Measurements from ENCODE around the gene ENTPD3. TPM values are rescaled to one million over a fixed set of nuclear protein-coding genes. Genes with fewer than 3 reads are reported as not detected.

The ENTPD3 gene
- total RNA-seq, 3 donors from 2014 or later (not counting 1 experiment from before 2014, with no cell fraction given), result not detected

- Mint-ChIP-seq H3K9me3 (no peaks in the 10 kb centered on the region), H3K4me1 (no peaks in the 10 kb centered on the region), H3K4me3 (no peak overlapping the region), H3K36me3 (no peaks in the 10 kb centered on the region), H3K27ac (no peak overlapping the region), H3K27me3 (ENCODE audit: low read depth in 2 of 2) (peaks cover 5 to 10% of the 10 kb centered on the region in 2 donors)
- DNase-seq (no peak), ATAC-seq (no peak)
- H3K4me3 ChIP-seq (ENCODE audit: low read length), result no peak overlapping the region
- TF ChIP-seq CTCF (IDR thresholded peaks at IDR 0.05), result no peak
- H3K4me1 ChIP-seq (ENCODE audit: control insufficient read depth, insufficient read depth, low read length), result no peaks in the 10 kb centered on the region
- H3K9me3 ChIP-seq (ENCODE audit: control insufficient read depth, insufficient read depth, low read length), result no peaks in the 10 kb centered on the region
- H3K36me3 ChIP-seq (ENCODE audit: control insufficient read depth, insufficient read depth, low read length), result no peaks in the 10 kb centered on the region
- H3K27ac ChIP-seq (ENCODE audit: low read length), result no peak overlapping the region
- intact Hi-C loops (cut with micrococcal nuclease), result no loop called here
- no peaks in the 10 kb centered on the region for H3K27me3 ChIP-seq (ENCODE audit: control insufficient read depth, insufficient read depth, low read length)
These were observed 45.3 kb upstream of the ENTPD3 start for GRCh38 chr3:40341671-40342070.

DNA sequence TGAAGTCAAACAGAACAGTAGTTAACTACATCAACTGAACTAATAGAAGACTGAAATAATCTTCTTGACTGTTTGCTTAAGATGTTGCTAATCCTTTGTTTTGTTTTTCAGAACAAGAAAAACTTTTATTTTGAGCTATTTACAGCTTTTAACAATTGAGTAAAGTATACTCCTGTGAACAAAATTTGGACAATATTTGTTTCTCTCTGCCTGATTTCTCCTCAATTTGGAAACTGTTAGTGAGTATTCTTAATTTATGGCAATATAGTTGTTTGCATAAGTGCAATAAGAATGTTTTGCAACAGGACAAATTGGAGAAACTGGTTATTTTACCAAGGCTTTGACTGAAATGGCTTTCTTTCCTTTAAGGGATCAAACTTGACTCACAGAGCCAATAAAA lies 36.5 kb upstream of the ENTPD3 start:
- Mint-ChIP-seq H3K9me3 (peaks cover 0 to 2% of the 10 kb centered on the region in 2 donors), H3K4me3 (no peak overlapping the region), H3K4me1 (no peaks in the 10 kb centered on the region), H3K27ac (no peak overlapping the region), H3K27me3 (ENCODE audit: low read depth in 2 of 2) (peaks cover 13 to 19% of the 10 kb centered on the region in 2 donors), H3K36me3 (no peaks in the 10 kb centered on the region)
- no peaks in the 10 kb centered on the region for H3K4me1 ChIP-seq (ENCODE audit: control insufficient read depth, insufficient read depth, low read length)
- DNase-seq, result no peak
- H3K27ac ChIP-seq (ENCODE audit: low read length), result no peak overlapping the region
- no peak for ATAC-seq
- no peaks in the 10 kb centered on the region for H3K9me3 ChIP-seq (ENCODE audit: control insufficient read depth, insufficient read depth, low read length)
- no peaks in the 10 kb centered on the region for H3K36me3 ChIP-seq (ENCODE audit: control insufficient read depth, insufficient read depth, low read length)
- peaks cover 4% of the 10 kb centered on the region for H3K27me3 ChIP-seq (ENCODE audit: control insufficient read depth, insufficient read depth, low read length)
- intact Hi-C loops (cut with micrococcal nuclease), result no loop called here
- H3K4me3 ChIP-seq (ENCODE audit: low read length), result no peak overlapping the region
- TF ChIP-seq CTCF (IDR thresholded peaks at IDR 0.05), result no peak

DNA sequence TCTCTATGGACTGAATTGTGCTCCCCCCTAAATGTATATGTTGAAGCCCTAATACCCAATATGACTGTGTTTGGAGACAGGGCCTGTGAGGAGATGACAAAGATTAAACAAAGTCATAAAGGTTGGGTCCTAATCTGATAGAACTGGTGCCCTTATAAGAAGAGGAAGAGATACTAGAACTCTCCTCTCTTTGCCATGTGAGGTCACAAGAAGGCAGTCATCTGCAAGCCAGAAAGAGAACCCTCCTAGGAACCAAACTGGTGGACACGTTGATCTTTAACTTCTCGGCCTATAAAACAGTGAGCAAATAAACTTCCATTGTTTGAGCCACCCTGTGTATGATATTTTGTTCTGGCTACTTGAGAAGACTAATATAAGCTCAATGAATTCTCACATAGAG lies 31.6 kb upstream of the ENTPD3 start:
- no peak for ATAC-seq
- H3K4me1 ChIP-seq (ENCODE audit: control insufficient read depth, insufficient read depth, low read length), result no peaks in the 10 kb centered on the region
- no peaks in the 10 kb centered on the region for H3K36me3 ChIP-seq (ENCODE audit: control insufficient read depth, insufficient read depth, low read length)
- Mint-ChIP-seq H3K9me3 (peaks cover 0 to 2% of the 10 kb centered on the region in 2 donors), H3K36me3 (no peaks in the 10 kb centered on the region), H3K4me3 (no peak overlapping the region), H3K27ac (no peak overlapping the region), H3K4me1 (no peaks in the 10 kb centered on the region), H3K27me3 (ENCODE audit: low read depth in 2 of 2) (peaks cover 13 to 19% of the 10 kb centered on the region in 2 donors)
- no CpG with 5 or more reads among the region's 2 CpGs for WGBS (ENCODE audit: insufficient coverage)
- no peak overlapping the region for H3K4me3 ChIP-seq (ENCODE audit: low read length)
- no peak for DNase-seq
- H3K27me3 ChIP-seq (ENCODE audit: control insufficient read depth, insufficient read depth, low read length), result peaks cover 4% of the 10 kb centered on the region
- intact Hi-C loops (cut with micrococcal nuclease), result no loop called here
- no peak overlapping the region for H3K27ac ChIP-seq (ENCODE audit: low read length)
- no peak for TF ChIP-seq CTCF (IDR thresholded peaks at IDR 0.05)
- no peaks in the 10 kb centered on the region for H3K9me3 ChIP-seq (ENCODE audit: control insufficient read depth, insufficient read depth, low read length)

DNA sequence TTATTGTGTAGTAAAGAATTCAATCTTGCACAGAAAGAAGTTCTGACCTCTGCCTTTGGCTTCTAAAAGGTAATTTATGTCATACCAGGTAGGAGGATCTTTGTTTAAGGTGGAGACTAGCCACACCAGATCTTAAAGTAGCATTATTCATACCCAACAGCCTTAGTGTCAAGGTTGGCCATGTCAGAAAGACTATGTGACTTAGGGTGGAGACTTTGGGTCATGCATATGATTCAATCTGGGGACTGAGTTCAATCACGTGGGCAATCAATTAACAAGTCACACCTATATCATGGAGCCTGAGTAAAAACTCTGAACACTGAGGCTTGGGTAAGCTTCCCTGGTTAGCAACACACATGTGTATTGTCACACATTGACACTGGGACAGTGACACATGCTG lies 28.5 kb upstream of the ENTPD3 start:
- H3K9me3 Mint-ChIP-seq, result no peaks in the 10 kb centered on the region
- no peaks in the 10 kb centered on the region for H3K9me3 ChIP-seq (ENCODE audit: control insufficient read depth, insufficient read depth, low read length)
- H3K4me1 Mint-ChIP-seq, result no peaks in the 10 kb centered on the region
- TF ChIP-seq CTCF (IDR thresholded peaks at IDR 0.05), result no peak
- H3K36me3 Mint-ChIP-seq, result no peaks in the 10 kb centered on the region
- no peaks in the 10 kb centered on the region for H3K27me3 ChIP-seq (ENCODE audit: control insufficient read depth, insufficient read depth, low read length)
- H3K4me3 Mint-ChIP-seq, result no peak overlapping the region
- ATAC-seq (no peak), DNase-seq (no peak)
- no peaks in the 10 kb centered on the region for H3K4me1 ChIP-seq (ENCODE audit: control insufficient read depth, insufficient read depth, low read length)
- no peak overlapping the region for H3K27ac Mint-ChIP-seq
- intact Hi-C loops (cut with micrococcal nuclease), result no loop called here
- H3K4me3 ChIP-seq (ENCODE audit: low read length), result no peak overlapping the region
- peaks cover 13 to 19% of the 10 kb centered on the region in 2 donors for H3K27me3 Mint-ChIP-seq (ENCODE audit: low read depth in 2 of 2)
- H3K27ac ChIP-seq (ENCODE audit: low read length), result no peak overlapping the region
- H3K36me3 ChIP-seq (ENCODE audit: control insufficient read depth, insufficient read depth, low read length), result no peaks in the 10 kb centered on the region
- 100% methylated on average over 1 of the region's 1 CpG for WGBS (ENCODE audit: insufficient coverage)
